IMR-90 (cell line): Measurements from ENCODE around the gene CALY. TPM values are rescaled to one million over a fixed set of nuclear protein-coding genes. Genes with fewer than 3 reads are reported as not detected.

Source experiments
- ATAC-seq: fragments of 200-7000 bp; cut with Tn5 transposase; 2 replicates; pipeline ENCODE4 v1.9.1; 2020; ENCODE audit warnings: low read depth, mild to moderate bottlenecking, moderate library complexity
- BruUV-seq: library from RNA; stranded (reverse); fragments of 400-500 nt; replicated peaks from 2 replicates; lab custom pipeline; 2021; lab: Mats Ljungman, UMichigan
- CTCF ChIA-PET: fragments of 300-600 bp; formaldehyde crosslinking; extraction: SDS; loops from one replicate; lab custom pipeline; 2021; ENCODE audit warnings: antibody characterized with exemption; lab: Yijun Ruan, JAX
- POLR2A ChIA-PET: fragments of 300-600 bp; sonication (Branson Sonifier 250); formaldehyde crosslinking; loops from one replicate; lab custom pipeline; 2022; ENCODE audit warnings: antibody characterized with exemption; ENCODE audit not compliant: unreplicated experiment; lab: Charles Lee
- DNase-seq: peaks from one replicate; pipeline ENCODE4 v3.0.0; 2013
- H2AFZ ChIP-seq: replicated peaks from 2 replicates; pipeline ENCODE3; 2013; ENCODE audit warnings: low read length, mild to moderate bottlenecking; ENCODE audit not compliant: poor library complexity
- H2AK5ac ChIP-seq: 2 replicates; pipeline ENCODE4 v1.6.1; 2013; ENCODE audit warnings: low read depth, low read length, inconsistent platforms
- H2AK9ac ChIP-seq: replicated peaks from 2 replicates; pipeline ENCODE3; 2013; ENCODE audit warnings: mild to moderate bottlenecking, low read depth, low read length, moderate library complexity; ENCODE audit not compliant: poor library complexity
- H2BK120ac ChIP-seq: 2 replicates; pipeline ENCODE4 v1.6.1; 2013; ENCODE audit warnings: low read depth, low read length, inconsistent platforms
- H2BK15ac ChIP-seq: 3 replicates; pipeline ENCODE4 v1.6.1; 2013; ENCODE audit warnings: low read depth, low read length, inconsistent platforms
- H2BK20ac ChIP-seq: 2 replicates; pipeline ENCODE4 v1.6.1; 2013; ENCODE audit warnings: low read depth, mild to moderate bottlenecking, inconsistent platforms, low read length, moderate library complexity
- H2BK5ac ChIP-seq: 2 replicates; pipeline ENCODE4 v1.6.1; 2013; ENCODE audit warnings: mild to moderate bottlenecking, low read depth, low read length, inconsistent platforms; ENCODE audit not compliant: poor library complexity, severe bottlenecking
- H3K14ac ChIP-seq: replicated peaks from 2 replicates; pipeline ENCODE4 v1.6.1; 2013; ENCODE audit warnings: low read depth, low read length, inconsistent platforms
- H3K18ac ChIP-seq: 2 replicates; pipeline ENCODE4 v1.6.1; 2013; ENCODE audit warnings: low read depth, low read length, control low read depth
- H3K23ac ChIP-seq: 2 replicates; pipeline ENCODE4 v1.6.1; 2013; ENCODE audit warnings: low read depth, low read length, inconsistent platforms
- H3K27ac ChIP-seq: 2 replicates; pipeline ENCODE4 v1.5.1; 2013; ENCODE audit warnings: mild to moderate bottlenecking, control low read depth, low read length; ENCODE audit not compliant: insufficient read depth
- H3K27me3 ChIP-seq: 2 replicates; pipeline ENCODE4 v1.6.1; 2013; ENCODE audit warnings: low read length; ENCODE audit not compliant: control insufficient read depth, insufficient read depth
- H3K36me3 ChIP-seq: 2 replicates; pipeline ENCODE4 v1.6.1; 2013; ENCODE audit warnings: low read length, mixed read lengths; ENCODE audit not compliant: control insufficient read depth, insufficient read depth
- H3K4ac ChIP-seq: 2 replicates; pipeline ENCODE4 v1.6.1; 2013; ENCODE audit warnings: low read depth, low read length, inconsistent platforms
- H3K4me1 ChIP-seq: 2 replicates; pipeline ENCODE4 v1.6.1; 2013; ENCODE audit warnings: low read length, mixed read lengths; ENCODE audit not compliant: control insufficient read depth, insufficient read depth
- H3K4me2 ChIP-seq: 2 replicates; pipeline ENCODE4 v1.6.1; 2013; ENCODE audit warnings: low read depth, mild to moderate bottlenecking, control low read depth, low read length, moderate library complexity
- H3K4me3 ChIP-seq: 2 replicates; pipeline ENCODE4 v1.5.1; 2013; ENCODE audit warnings: low read depth, mild to moderate bottlenecking, control low read depth, low read length, moderate library complexity; ENCODE audit not compliant: insufficient read depth
- H3K56ac ChIP-seq: 2 replicates; pipeline ENCODE4 v1.6.1; 2013; ENCODE audit warnings: low read length, inconsistent platforms; ENCODE audit not compliant: insufficient read depth; ENCODE audit errors: extremely low read depth
- H3K79me1 ChIP-seq, 2 experiments: 2 replicates each; pipeline ENCODE4 v1.6.1; 2013; ENCODE audit warnings: low read length in 2 of 2, inconsistent platforms in 1 of 2, low read depth in 1 of 2
- H3K9ac ChIP-seq: 2 replicates; pipeline ENCODE4 v1.6.1; 2013; ENCODE audit warnings: low read depth, low read length, control low read depth
- H3K9me1 ChIP-seq: 2 replicates; pipeline ENCODE4 v1.6.1; 2013; ENCODE audit warnings: low read length, inconsistent platforms; ENCODE audit not compliant: insufficient read depth
- H3K9me3 ChIP-seq: 2 replicates; pipeline ENCODE4 v1.6.1; 2013; ENCODE audit warnings: low read length; ENCODE audit not compliant: control insufficient read depth, insufficient read depth
- H4K20me1 ChIP-seq: 2 replicates; pipeline ENCODE4 v1.6.1; 2013; ENCODE audit warnings: low read length, inconsistent platforms; ENCODE audit not compliant: insufficient read depth
- H4K5ac ChIP-seq: 2 replicates; pipeline ENCODE4 v1.6.1; 2013; ENCODE audit warnings: mild to moderate bottlenecking, low read depth, low read length, control low read depth
- H4K8ac ChIP-seq, 2 experiments: 2 replicates each; pipeline ENCODE4 v1.6.1; 2013; ENCODE audit warnings: low read depth in 2 of 2, low read length in 2 of 2, control low read depth in 1 of 2, inconsistent platforms in 1 of 2
- H4K91ac ChIP-seq: 2 replicates; pipeline ENCODE4 v1.6.1; 2013; ENCODE audit warnings: low read depth, low read length, inconsistent platforms; ENCODE audit not compliant: insufficient read depth
- BHLHE40 ChIP-seq: fragments of 150-350 bp; IDR thresholded peaks from 2 replicates; pipeline ENCODE4 v1.6.1; 2016; ENCODE audit warnings: mild to moderate bottlenecking, low read depth, low read length
- CEBPB ChIP-seq: IDR thresholded peaks from 2 replicates; pipeline ENCODE4 v1.6.1; 2012; ENCODE audit warnings: low read depth, low read length, improper control_type of control experiment
- CHD1 ChIP-seq: IDR thresholded peaks from 2 replicates; pipeline ENCODE4 v1.6.1; 2012; ENCODE audit warnings: low read depth, low read length, improper control_type of control experiment
- CTCF ChIP-seq: conservative IDR thresholded peaks from 2 replicates; pipeline ENCODE4 v1.5.1; 2012; ENCODE audit warnings: mild to moderate bottlenecking, low read depth, low read length, improper control_type of control experiment
- ELK1 ChIP-seq: fragments of 150-350 bp; IDR thresholded peaks from 2 replicates; pipeline ENCODE4 v1.6.1; 2016; ENCODE audit warnings: low read depth, mild to moderate bottlenecking, low read length, moderate library complexity, borderline replicate concordance
- FOS ChIP-seq: fragments of 150-350 bp; IDR thresholded peaks from 2 replicates; pipeline ENCODE4 v1.6.1; 2016; ENCODE audit warnings: low read depth, low read length
- MAFK ChIP-seq: IDR thresholded peaks from 2 replicates; pipeline ENCODE4 v1.6.1; 2012; ENCODE audit warnings: low read depth, low read length, improper control_type of control experiment
- MAZ ChIP-seq: IDR thresholded peaks from 2 replicates; pipeline ENCODE4 v1.6.1; 2012; ENCODE audit warnings: low read depth, mild to moderate bottlenecking, low read length, improper control_type of control experiment, moderate library complexity, borderline replicate concordance
- MXI1 ChIP-seq: IDR thresholded peaks from 2 replicates; pipeline ENCODE4 v1.6.1; 2012; ENCODE audit warnings: low read depth, mild to moderate bottlenecking, low read length, moderate library complexity, borderline replicate concordance
- NFE2L2 ChIP-seq: fragments of 150-350 bp; IDR thresholded peaks from 2 replicates; pipeline ENCODE4 v1.6.1; 2016; ENCODE audit warnings: low read depth, mild to moderate bottlenecking, low read length
- RAD21 ChIP-seq: IDR thresholded peaks from 2 replicates; pipeline ENCODE4 v1.6.1; 2012; ENCODE audit warnings: low read length, improper control_type of control experiment
- RCOR1 ChIP-seq: IDR thresholded peaks from 2 replicates; pipeline ENCODE4 v1.6.1; 2012; ENCODE audit warnings: mild to moderate bottlenecking, low read length, improper control_type of control experiment; ENCODE audit not compliant: insufficient replicate concordance
- RFX5 ChIP-seq: IDR thresholded peaks from 2 replicates; pipeline ENCODE4 v1.8.0; 2012; ENCODE audit warnings: low read depth, mild to moderate bottlenecking, low read length, moderate library complexity
- SMC3 ChIP-seq: fragments of 150-350 bp; IDR thresholded peaks from 2 replicates; pipeline ENCODE4 v1.6.1; 2016; ENCODE audit warnings: low read depth, mild to moderate bottlenecking, antibody characterized with exemption, low read length, moderate library complexity
- USF2 ChIP-seq: fragments of 150-350 bp; IDR thresholded peaks from 2 replicates; pipeline ENCODE4 v1.6.1; 2017; ENCODE audit warnings: mild to moderate bottlenecking, antibody characterized with exemption, low read length, low read depth
- WGBS, 2 experiments: methylation state at CpG; one replicate each; pipeline versions ENCODE4 v1.1.5 to v1.1.7; 2013; ENCODE audit warnings: missing lambda C conversion rate in 2 of 2; ENCODE audit not compliant: insufficient read length in 1 of 2; ENCODE audit errors: extremely low coverage in 2 of 2; 5-methylcytosine and 5-hydroxymethylcytosine counted together
- dilution Hi-C: fragments of 300-500 bp; cut with HindIII; formaldehyde crosslinking; loops from one replicate; pipeline ENCODE4 v1.14.3; 2018; ENCODE audit warnings: low sequenced_read_pairs; ENCODE audit not compliant: unreplicated experiment
- in situ Hi-C: fragments of 300-500 bp; cut with MboI; formaldehyde crosslinking; loops from 3 replicates; pipeline ENCODE4 v1.14.3; 2019; ENCODE audit warnings: low sequenced_read_pairs, inconsistent platforms, mixed read lengths
- intact Hi-C: fragments of 100-400 bp; cut with micrococcal nuclease; formaldehyde crosslinking; loops from 2 replicates; pipeline ENCODE4 v1.10.0; 2022
- polyA plus RNA-seq, 3 experiments: library from polyadenylated mRNA; depleted of rRNA; stranded (reverse); fragments of >200 nt; gene quantifications; 2 replicates each; pipeline ENCODE4 v1.2.3, GENCODE V29; 2012; ENCODE audit warnings: low replicate concordance in 1 of 3
- total RNA-seq: library from RNA; depleted of rRNA; stranded (reverse); fragments of >200 nt; gene quantifications from 2 replicates; pipeline ENCODE4 v1.2.3, GENCODE V29; 2012

CALY gene
- total and polyA plus RNA-seq, 2 of the 4 experiments (the other 2 are of a cell fraction), result 0.34 TPM; not detected in 1

- in situ Hi-C loops, result no loop called here
Measured at GRCh38 chr10:133353988-133354605, 17.4 kb upstream of the CALY start.

More at GRCh38 chr10:133353988-133354605, 17.4 kb upstream of the CALY start:
- no peak for TF ChIP-seq RCOR1
- TF ChIP-seq SMC3, result no peak
- TF ChIP-seq CHD1, result no peak
- no peak for TF ChIP-seq RFX5
- no peak for TF ChIP-seq USF2
- TF ChIP-seq CTCF, result no peak
- no peak for TF ChIP-seq MAZ
- no peak for TF ChIP-seq MXI1
- no peak for TF ChIP-seq ELK1
- TF ChIP-seq RAD21, result no peak
- TF ChIP-seq BHLHE40, result no peak
- no peak for TF ChIP-seq NFE2L2
- TF ChIP-seq FOS, result no peak
- TF ChIP-seq CEBPB, result no peak
- no peak for TF ChIP-seq MAFK
- no TSS peak for BruUV-seq
- ChIA-PET CTCF (no interaction called here), POLR2A (no interaction called here)
- H2AK5ac ChIP-seq, result no peak overlapping the region
- H2BK120ac ChIP-seq, result no peak overlapping the region
- H2BK20ac ChIP-seq, result no peak overlapping the region
- no peak overlapping the region for H2BK5ac ChIP-seq
- ATAC-seq (no peak), DNase-seq (no peak)
- peaks cover 5% of the 10 kb centered on the region; the same call in 1 of the 2 replicates for H3K36me3 ChIP-seq
- no peak overlapping the region for H3K23ac ChIP-seq
- H2AK9ac ChIP-seq, result no peak overlapping the region
- H4K5ac ChIP-seq, result no peak overlapping the region
- H3K4me2 ChIP-seq, result no peak overlapping the region
- H3K27ac ChIP-seq, result no peak overlapping the region
- no peak overlapping the region for H3K14ac ChIP-seq
- no peak overlapping the region for H2BK15ac ChIP-seq
- H4K8ac ChIP-seq, result no peak overlapping the region
- 0 out of 2 replicates have a peak, but pooled peaks cover 2% of the 10 kb centered on the region for H3K9me1 ChIP-seq
- no peak overlapping the region for H2AFZ ChIP-seq
- H3K9ac ChIP-seq, result no peak overlapping the region
- H3K56ac ChIP-seq, result no peak overlapping the region
- H4K91ac ChIP-seq, result no peak overlapping the region
- intact Hi-C loops (no loop called here), dilution Hi-C loops (no loop called here)
- H3K4me1 ChIP-seq, result peaks cover 6% of the 10 kb centered on the region; the same call in 1 of the 2 replicates
- no peak overlapping the region for H3K4ac ChIP-seq
- H3K27me3 ChIP-seq, result no peaks in the 10 kb centered on the region
- H4K20me1 ChIP-seq, result peaks cover 3% of the 10 kb centered on the region
- peaks cover 8 to 13% of the 10 kb centered on the region in 2 experiments; a peak in 2 of 4 replicates for H3K79me1 ChIP-seq
- WGBS, 2 experiments, result 99% methylated on average over 10 of the region's 16 CpGs; no CpG with 5 or more reads in 1 of the 2 experiments
- no peak overlapping the region for H3K4me3 ChIP-seq
- no peaks in the 10 kb centered on the region for H3K9me3 ChIP-seq
- H3K18ac ChIP-seq, result no peak overlapping the region
